ENCODE measurements around the gene BCORL1.

Gene BCORL1

GRCh38 chrX:129981752-129982299 is 609 bp upstream of the BCORL1 start:
- no peak for TF ChIP-seq ZNF274 (IDR thresholded peaks at IDR 0.05; ENCODE audit: low read depth, low read length)
- peak overlapping the region; percentile 57; the same call in 1 of the 2 replicates for H3K4me3 ChIP-seq (ENCODE audit: low read length)

GRCh38 chrX:129983575-129984110 is 1.2 kb downstream of the BCORL1 start:
- no peak overlapping the region; the same call in 1 of the 2 replicates for H3K4me3 ChIP-seq (ENCODE audit: low read length)
- no peak for TF ChIP-seq ZNF274 (IDR thresholded peaks at IDR 0.05; ENCODE audit: low read depth, low read length)

GRCh38 chrX:129984111-129984958 is 1.9 kb downstream of the BCORL1 start:
- no peak for TF ChIP-seq ZNF274 (IDR thresholded peaks at IDR 0.05; ENCODE audit: low read depth, low read length)
- H3K4me3 ChIP-seq (ENCODE audit: low read length): peak overlapping the region; percentile 60

GRCh38 chrX:129987871-129988270 is 5.4 kb downstream of the BCORL1 start:
- TF ChIP-seq ZNF274 (IDR thresholded peaks at IDR 0.05; ENCODE audit: low read depth, low read length): no peak
- no peak overlapping the region for H3K4me3 ChIP-seq (ENCODE audit: low read length)

GRCh38 chrX:129992181-129992580 is 9.7 kb downstream of the BCORL1 start:
- no peak overlapping the region for H3K4me3 ChIP-seq (ENCODE audit: low read length)
- TF ChIP-seq ZNF274 (IDR thresholded peaks at IDR 0.05; ENCODE audit: low read depth, low read length): no peak

- TF ChIP-seq ZNF274 (IDR thresholded peaks at IDR 0.05; ENCODE audit: low read depth, low read length): no peak
- no peak overlapping the region for H3K4me3 ChIP-seq (ENCODE audit: low read length)
These were observed 13.7 kb downstream of the BCORL1 start for GRCh38 chrX:129996120-129996519.

GRCh38 chrX:129997086-129997485 is 14.7 kb downstream of the BCORL1 start:
- no peak overlapping the region for H3K4me3 ChIP-seq (ENCODE audit: low read length)
- no peak for TF ChIP-seq ZNF274 (IDR thresholded peaks at IDR 0.05; ENCODE audit: low read depth, low read length)

GRCh38 chrX:129998021-129998420 is 15.6 kb downstream of the BCORL1 start:
- TF ChIP-seq ZNF274 (IDR thresholded peaks at IDR 0.05; ENCODE audit: low read depth, low read length): no peak
- no peak overlapping the region for H3K4me3 ChIP-seq (ENCODE audit: low read length)

- no peak overlapping the region for H3K4me3 ChIP-seq (ENCODE audit: low read length)
- no peak for TF ChIP-seq ZNF274 (IDR thresholded peaks at IDR 0.05; ENCODE audit: low read depth, low read length)
These were observed 19.5 kb downstream of the BCORL1 start for GRCh38 chrX:130001893-130002292.

- TF ChIP-seq ZNF274 (IDR thresholded peaks at IDR 0.05; ENCODE audit: low read depth, low read length): no peak
These were observed 20.1 kb downstream of the BCORL1 start for GRCh38 chrX:130002541-130002940.

GRCh38 chrX:130005089-130005807 is 22.8 kb downstream of the BCORL1 start:
- no peak for TF ChIP-seq ZNF274 (IDR thresholded peaks at IDR 0.05; ENCODE audit: low read depth, low read length)
- H3K4me3 ChIP-seq (ENCODE audit: low read length): no peak overlapping the region

More at GRCh38 chrX:130002541-130002940, 20.1 kb downstream of the BCORL1 start:
- H3K4me3 ChIP-seq (ENCODE audit: low read length): no peak overlapping the region

GRCh38 chrX:130009658-130010223 is 27.3 kb downstream of the BCORL1 start:
- H3K4me3 ChIP-seq (ENCODE audit: low read length): no peak overlapping the region
- no peak for TF ChIP-seq ZNF274 (IDR thresholded peaks at IDR 0.05; ENCODE audit: low read depth, low read length)

GRCh38 chrX:130012683-130013082 is 30.2 kb downstream of the BCORL1 start:
- no peak overlapping the region for H3K4me3 ChIP-seq (ENCODE audit: low read length)
- TF ChIP-seq ZNF274 (IDR thresholded peaks at IDR 0.05; ENCODE audit: low read depth, low read length): no peak

- H3K4me3 ChIP-seq (ENCODE audit: low read length): no peak overlapping the region
- TF ChIP-seq ZNF274 (IDR thresholded peaks at IDR 0.05; ENCODE audit: low read depth, low read length): no peak
These were observed 31.2 kb downstream of the BCORL1 start for GRCh38 chrX:130013661-130014060.
